Ramos (cell line): ENCODE results near the gene ORAI3.
"Not testable (repeated sequence)": the region's sequence is repeated elsewhere in the genome, so short reads cannot be mapped to it uniquely, and the experiment has no call there.

Experiments
- in situ Hi-C: fragments of 300-500 bp; cut with MboI; formaldehyde crosslinking; loops from one replicate; pipeline ENCODE4 v1.14.3; 2022; ENCODE audit warnings: low sequenced_read_pairs; ENCODE audit not compliant: unreplicated experiment

ORAI3 gene

DNA sequence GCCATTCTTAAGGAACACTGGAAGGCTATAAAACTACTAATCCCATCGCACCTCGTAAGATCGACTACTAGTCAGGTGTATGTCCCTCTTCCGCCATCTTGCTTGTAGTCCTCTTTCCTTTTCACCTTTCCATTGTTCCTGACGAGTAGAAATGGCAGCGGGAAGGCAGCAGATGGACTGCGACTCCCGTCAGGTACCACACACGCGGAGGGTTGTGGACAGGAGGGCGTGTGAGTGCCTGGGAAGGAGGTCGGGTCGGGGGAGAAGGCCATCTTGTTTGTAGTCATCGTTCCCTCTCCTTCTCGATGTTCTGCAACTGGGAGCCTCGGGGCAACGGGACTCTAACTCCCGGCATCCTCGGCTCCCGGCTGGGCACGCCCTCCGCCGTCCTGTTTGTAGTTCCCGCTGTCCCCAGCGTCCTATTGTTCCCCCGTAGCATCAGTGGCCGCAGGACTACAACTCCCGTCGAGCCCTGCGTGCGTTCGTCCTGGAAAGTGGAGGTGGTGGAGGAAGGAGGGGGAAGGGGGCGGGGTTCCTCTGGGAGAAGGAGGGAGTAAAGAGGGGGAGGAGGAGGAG, 25.8 kb upstream of the ORAI3 start:
- in situ Hi-C loops, result loop anchor here (10.0 kb wide), 1 partner anchor 268 kb away; the partner anchor contains the start of genes FBRS and PRR14

- in situ Hi-C loops, result loop anchor here (10.0 kb wide), 1 partner anchor 269 kb away; the partner anchor contains the start of genes FBRS and PRR14
Measured at GRCh38 chr16:30923554-30924075, 25.3 kb upstream of the ORAI3 start, which contains the start of gene FBXL19. Gene FBXL19, plus strand, starts transcription at chr16:30923572. Its CDS starts 2,183 bp downstream, at chr16:30925755.

- in situ Hi-C loops, result loop anchor here (10.0 kb wide), 1 partner anchor 269 kb away; the partner anchor contains the start of genes FBRS and PRR14
Measured at GRCh38 chr16:30924076-30924912, 24.6 kb upstream of the ORAI3 start.

- in situ Hi-C loops, result loop anchor here (10.0 kb wide), 1 partner anchor 270 kb away; the partner anchor contains the start of genes FBRS and PRR14
Measured at GRCh38 chr16:30924913-30925631, 23.8 kb upstream of the ORAI3 start.

DNA sequence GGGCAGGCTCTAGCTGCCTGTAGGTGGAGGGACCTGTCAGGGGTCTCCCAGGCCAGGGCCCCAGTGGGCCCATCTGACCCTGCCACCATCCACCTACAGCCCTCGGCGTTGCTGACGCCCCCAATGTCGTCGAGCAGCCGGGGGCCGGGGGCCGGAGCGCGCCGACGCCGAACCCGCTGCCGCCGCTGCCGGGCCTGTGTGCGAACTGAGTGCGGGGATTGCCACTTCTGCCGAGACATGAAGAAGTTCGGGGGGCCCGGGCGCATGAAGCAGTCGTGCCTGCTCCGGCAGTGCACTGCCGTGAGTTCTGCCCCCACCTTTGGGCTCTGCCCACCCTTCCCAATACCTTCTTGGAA, 23.3 kb upstream of the ORAI3 start:
- in situ Hi-C loops, result loop anchor here (10.0 kb wide), 1 partner anchor 271 kb away; the partner anchor contains the start of genes FBRS and PRR14

DNA sequence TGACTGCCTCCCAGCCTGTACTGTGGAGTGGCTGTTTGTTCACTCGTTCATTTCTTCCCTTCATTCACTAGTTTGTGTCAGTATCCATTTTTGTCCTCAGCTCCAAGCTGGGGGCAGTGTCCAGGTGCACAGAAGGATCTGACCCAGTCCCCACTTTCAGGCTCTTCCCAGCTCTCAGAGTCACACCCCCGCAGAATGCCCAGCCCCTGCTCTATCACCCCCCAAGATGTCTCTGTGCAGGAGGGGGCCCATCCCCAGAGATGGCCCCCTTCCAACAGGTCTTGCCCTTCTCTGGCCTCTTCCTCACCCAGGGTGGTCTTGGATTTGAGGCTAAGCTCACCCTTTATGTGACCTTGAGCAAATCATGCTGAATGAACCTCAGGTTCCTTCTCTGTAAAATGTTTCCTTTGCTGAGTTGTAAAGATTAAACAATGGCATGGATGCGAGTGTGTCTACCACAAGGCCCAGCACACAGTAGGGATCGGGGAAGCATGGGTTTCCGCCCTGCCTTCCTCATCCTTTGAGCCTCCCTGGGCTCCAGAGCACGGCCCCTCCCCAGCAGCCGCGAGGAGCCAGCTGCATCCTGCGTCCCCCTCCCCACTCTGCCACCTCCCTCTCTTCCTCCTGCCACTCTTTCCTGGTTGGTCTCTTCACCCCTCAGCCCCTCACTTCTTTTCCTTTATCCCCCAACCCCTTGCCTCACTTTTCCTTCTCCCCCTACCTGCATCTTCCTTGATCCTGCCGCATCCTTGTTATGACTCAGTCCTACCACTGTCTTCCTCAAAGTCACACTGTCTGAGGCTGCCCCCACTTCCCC, 22.7 kb upstream of the ORAI3 start:
- in situ Hi-C loops, result loop anchor here (10.0 kb wide), 1 partner anchor 271 kb away; the partner anchor contains the start of genes FBRS and PRR14

GRCh38 chr16:30926937-30927788, 21.7 kb upstream of the ORAI3 start:
- in situ Hi-C loops, result loop anchor here (10.0 kb wide), 1 partner anchor 272 kb away; the partner anchor contains the start of genes FBRS and PRR14

GRCh38 chr16:30927789-30928378, 21.0 kb upstream of the ORAI3 start:
- in situ Hi-C loops, result loop anchor here (10.0 kb wide), 1 partner anchor 273 kb away; the partner anchor contains the start of genes FBRS and PRR14

GRCh38 chr16:30928390-30928789, 20.5 kb upstream of the ORAI3 start:
- in situ Hi-C loops, result loop anchor here (10.0 kb wide), 1 partner anchor 274 kb away; the partner anchor contains the start of genes FBRS and PRR14

- in situ Hi-C loops, result loop anchor here (10.0 kb wide), 1 partner anchor 274 kb away; the partner anchor contains the start of genes FBRS and PRR14
Measured at GRCh38 chr16:30929167-30929566, 19.7 kb upstream of the ORAI3 start.

- in situ Hi-C loops, result no loop called here
Measured at GRCh38 chr16:30930160-30930571, 18.7 kb upstream of the ORAI3 start.

DNA sequence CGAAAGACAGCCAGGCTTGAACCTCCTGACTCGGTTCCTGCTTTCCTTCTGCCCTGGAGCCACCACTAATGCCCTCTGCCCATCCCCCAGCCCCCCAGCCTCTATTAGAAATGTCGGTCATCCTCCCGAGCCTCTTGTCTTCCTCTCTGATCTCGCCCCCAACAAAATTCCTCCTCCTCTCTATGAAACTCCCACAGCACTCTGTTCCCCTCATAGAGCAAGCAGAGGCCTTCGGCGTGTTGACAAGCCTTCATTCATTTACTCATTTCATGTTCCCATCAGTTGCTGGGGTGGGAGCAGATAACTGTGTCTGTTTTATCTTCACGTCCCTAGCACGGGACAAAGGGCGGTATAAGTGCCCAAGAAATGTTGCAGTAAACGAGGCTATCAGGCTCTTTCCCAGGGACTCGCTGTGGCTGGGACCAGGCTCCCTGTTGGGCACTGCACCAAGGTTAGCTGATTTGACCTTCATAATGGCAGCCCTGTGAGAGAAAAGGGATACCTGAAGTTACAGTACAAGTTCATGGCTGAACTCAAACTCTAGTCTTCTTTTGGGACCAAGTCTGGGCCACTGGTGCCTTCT, 17.7 kb upstream of the ORAI3 start:
- in situ Hi-C loops, result no loop called here

DNA sequence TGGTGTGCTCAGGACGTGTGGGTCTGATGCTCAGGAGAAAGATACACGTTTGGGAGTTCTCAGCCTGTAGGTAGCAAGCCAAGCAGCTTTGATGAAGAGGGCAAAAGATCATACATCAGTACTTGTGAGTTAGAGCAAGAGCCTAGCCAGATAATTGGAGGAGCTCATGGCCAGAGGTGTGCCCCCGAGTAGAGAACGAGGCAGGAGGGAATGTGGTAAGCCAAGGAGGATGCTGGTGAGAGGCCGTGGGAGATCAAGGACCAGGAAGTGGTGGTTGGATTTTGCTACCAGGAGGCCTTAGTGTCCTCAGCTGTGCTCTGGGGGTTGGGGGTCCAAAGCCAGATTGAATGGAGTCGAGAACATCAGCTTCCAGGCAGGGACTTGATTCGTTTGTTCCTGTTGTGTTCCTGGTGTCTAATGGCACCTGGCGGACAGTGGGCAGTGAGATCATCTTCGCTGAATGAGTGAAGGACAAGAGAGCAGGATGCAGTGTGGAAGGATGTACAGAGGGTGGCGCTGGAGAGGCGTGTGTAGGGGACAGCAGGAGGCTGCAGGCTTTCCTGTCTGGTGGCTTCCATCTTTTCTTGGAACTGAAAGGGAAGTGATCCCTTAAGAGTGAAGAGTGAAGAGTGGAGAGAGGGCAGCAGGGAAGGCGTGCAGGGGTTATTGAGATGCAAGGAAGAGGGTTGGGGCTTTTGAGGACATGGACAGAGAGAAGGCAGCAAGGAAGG, 13.9 kb upstream of the ORAI3 start:
- in situ Hi-C loops, result no loop called here

DNA sequence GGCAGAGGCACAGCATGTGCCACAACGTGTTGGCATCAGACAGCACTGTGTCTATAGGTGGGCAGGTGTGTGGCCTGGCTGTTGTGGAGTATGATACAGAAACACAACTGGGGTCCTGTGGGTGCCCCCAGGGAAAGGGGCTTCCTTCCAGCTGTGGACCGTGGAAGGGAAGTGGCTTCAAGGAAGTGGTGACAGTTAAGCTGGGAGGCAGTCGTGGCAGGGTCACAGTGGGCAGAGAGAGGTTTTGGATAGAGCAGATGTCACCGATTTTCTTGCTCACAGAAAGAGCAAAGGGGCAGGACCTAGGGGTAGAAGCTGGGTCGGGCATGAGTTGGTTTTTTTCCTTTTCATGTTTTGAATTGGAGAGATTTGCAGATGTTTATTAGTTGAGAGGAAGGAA, 11.2 kb upstream of the ORAI3 start:
- in situ Hi-C loops, result no loop called here

DNA sequence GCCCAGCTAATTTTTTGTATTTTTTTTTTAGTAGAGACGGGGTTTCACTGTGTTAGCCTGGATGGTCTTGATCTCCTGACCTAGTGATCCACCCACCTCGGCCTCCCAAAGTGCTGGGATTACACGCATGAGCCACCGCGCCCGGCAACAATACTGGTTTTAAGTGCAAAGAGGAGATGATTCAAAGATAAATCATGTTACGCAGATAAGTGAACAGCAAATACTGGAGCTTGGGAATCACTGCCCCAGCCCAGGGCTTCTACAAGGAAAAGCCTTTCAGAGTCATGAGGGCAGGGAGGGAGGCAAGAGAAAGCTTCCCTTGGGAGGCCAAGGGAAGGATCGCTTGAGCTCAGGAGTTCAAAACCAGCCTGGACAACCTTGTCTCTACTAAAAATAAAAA, 9.3 kb upstream of the ORAI3 start:
- in situ Hi-C loops, result not testable (repeated sequence)

DNA sequence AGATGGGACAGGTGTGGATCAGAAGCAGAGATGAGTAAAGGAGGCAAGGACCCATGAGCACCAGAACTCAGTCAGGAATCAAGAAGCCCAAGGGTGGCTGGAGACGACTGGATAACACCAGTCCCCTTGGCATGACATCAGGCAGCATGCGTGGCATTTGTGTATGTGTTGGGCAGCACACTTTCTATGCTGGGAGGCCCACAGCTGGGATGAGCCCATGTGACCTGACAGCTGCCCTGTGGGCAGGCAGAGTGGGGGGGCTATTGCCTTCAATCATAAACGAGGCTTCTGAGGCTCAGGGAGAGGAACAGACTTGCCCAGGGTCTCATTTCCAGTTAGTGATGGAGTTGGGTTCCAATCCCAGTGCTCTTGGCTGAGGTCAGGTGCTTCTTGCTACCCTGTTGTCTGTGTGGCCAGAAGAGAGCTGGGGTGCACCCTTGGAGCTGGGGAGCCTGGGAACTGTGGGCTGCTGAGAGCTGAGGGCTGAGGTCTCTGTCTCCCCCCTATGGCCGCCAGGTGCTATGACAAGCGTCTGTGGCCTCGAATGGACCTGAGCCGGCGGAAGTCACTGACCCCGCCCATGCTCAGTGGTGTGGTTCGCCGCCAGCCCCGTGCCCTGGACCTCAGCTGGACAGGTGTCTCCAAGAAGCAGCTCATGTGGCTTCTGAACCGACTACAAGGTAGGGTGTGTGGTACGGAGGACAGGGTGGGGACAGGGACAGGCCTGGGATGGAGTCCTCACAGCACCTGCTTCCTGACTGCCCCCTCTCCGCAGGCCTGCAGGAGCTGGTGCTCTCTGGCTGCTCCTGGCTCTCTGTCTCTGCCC, 7.1 kb upstream of the ORAI3 start:
- in situ Hi-C loops, result no loop called here
